Gastrocnemius medialis (tissue), 4 donors: Measurements from ENCODE around the gene ZRANB3.

Experiments
- POLR2A ChIP-seq, 2 donors: fragments of 450-650 bp; IDR thresholded peaks; one replicate each; pipeline ENCODE4 v1.6.1; 2017; ENCODE audit warnings: antibody characterized with exemption in 2 of 2, mild to moderate bottlenecking in 2 of 2, moderate library complexity in 2 of 2
- TF ChIP-seq, protein P1 (sequence below), 5 experiments: fragments of 450-650 bp in 3 of 5; fragments of 200-600 bp in 2 of 5; sonication (generic) in 2 of 5; IDR thresholded peaks in 4 of 5; conservative IDR thresholded peaks in 1 of 5; 1 replicate in 4 of 5; 2 replicates in 1 of 5; pipeline ENCODE4 v1.5.1; 2016 to 2019; ENCODE audit warnings: antibody characterized with exemption in 5 of 5, mild to moderate bottlenecking in 3 of 5, moderate library complexity in 3 of 5

DNA sequence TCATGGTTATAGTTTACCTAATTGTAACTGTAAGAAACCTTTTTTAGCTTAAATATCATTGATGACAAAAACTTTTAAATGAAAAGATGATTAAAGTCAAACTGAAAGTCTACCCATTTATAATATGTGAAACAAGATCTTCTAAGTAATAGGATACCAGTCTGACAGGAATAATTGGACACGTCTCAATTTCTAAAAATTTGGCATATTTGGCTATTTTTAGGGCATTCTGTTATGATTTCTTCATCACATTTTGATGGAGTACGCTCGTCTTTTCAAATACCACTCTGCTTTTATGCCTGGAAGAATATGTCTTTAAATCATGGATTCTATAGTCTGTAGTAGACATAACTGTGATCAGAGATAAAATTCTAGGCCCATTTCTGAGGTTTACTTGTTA, 1.6 kb upstream of the ZRANB3 start:
- TF ChIP-seq, protein P1, sequence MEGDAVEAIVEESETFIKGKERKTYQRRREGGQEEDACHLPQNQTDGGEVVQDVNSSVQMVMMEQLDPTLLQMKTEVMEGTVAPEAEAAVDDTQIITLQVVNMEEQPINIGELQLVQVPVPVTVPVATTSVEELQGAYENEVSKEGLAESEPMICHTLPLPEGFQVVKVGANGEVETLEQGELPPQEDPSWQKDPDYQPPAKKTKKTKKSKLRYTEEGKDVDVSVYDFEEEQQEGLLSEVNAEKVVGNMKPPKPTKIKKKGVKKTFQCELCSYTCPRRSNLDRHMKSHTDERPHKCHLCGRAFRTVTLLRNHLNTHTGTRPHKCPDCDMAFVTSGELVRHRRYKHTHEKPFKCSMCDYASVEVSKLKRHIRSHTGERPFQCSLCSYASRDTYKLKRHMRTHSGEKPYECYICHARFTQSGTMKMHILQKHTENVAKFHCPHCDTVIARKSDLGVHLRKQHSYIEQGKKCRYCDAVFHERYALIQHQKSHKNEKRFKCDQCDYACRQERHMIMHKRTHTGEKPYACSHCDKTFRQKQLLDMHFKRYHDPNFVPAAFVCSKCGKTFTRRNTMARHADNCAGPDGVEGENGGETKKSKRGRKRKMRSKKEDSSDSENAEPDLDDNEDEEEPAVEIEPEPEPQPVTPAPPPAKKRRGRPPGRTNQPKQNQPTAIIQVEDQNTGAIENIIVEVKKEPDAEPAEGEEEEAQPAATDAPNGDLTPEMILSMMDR (IDR thresholded peaks at IDR 0.05 in 4 of 5, conservative IDR thresholded peaks at IDR 0.05 in 1 of 5) = no peak
- TF ChIP-seq POLR2A (IDR thresholded peaks at IDR 0.05) = no peak
